ENCODE results near the gene SHH.

DNA sequence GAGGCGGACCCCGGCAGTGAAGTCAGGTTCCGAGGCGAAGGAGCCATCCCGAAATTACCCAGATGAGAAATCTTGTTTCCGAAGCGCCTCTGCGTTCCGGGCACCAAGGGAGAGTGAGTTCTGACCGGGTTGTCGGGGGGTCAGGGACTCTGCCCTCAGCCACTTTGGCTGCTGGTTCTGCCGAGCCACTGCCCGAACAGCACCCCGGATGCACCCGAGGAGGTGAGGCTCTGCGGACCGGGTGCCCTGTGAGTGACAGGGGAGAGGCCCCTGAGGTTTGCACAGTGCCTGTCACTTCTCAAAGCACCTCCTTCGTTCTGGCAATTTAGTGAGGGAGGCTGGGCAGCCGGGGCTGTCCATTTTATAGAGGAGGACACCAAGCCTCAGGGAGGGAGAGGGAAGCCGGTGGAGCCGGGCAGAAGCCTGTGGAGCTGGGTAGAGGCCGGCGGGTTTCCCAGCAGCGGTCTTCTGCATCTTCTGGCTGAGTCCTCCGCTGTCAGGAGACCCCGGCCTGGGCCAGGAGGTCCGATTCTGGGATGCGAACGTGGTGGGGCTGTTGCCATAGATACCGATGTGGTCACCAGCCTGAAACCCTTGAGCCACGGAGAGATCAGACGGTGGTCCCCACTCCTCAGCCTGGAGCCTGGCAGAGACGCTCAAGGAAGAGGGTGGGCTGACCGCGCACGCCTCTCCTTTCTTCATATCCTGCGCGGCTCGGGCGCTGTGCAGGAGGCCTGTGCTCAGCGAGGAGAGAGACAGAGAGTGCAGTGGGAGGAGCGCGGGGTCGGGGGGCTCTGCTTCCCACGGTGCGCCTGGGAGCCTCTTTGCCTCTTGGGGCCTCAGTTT lies 18.9 kb upstream of the SHH start:
- TF ChIP-seq ARNTL (CRISPR knock-in tag; IDR thresholded peaks at IDR 0.05; ENCODE audit: borderline replicate concordance, low read depth) (no peak), RARB (CRISPR knock-in tag; IDR thresholded peaks at IDR 0.05) (no peak), ZNF8 (CRISPR knock-in tag; IDR thresholded peaks at IDR 0.05) (no peak), SNAI2 (CRISPR knock-in tag; IDR thresholded peaks at IDR 0.05) (no peak), GLIS3 (CRISPR knock-in tag; IDR thresholded peaks at IDR 0.05) (no peak), CREB5 (CRISPR knock-in tag; IDR thresholded peaks at IDR 0.05; ENCODE audit: low read depth) (no peak), ZFP3 (CRISPR knock-in tag; IDR thresholded peaks at IDR 0.05) (no peak), ZNF70 (CRISPR knock-in tag; IDR thresholded peaks at IDR 0.05) (no peak)
- TF ChIP-seq, protein P1, sequence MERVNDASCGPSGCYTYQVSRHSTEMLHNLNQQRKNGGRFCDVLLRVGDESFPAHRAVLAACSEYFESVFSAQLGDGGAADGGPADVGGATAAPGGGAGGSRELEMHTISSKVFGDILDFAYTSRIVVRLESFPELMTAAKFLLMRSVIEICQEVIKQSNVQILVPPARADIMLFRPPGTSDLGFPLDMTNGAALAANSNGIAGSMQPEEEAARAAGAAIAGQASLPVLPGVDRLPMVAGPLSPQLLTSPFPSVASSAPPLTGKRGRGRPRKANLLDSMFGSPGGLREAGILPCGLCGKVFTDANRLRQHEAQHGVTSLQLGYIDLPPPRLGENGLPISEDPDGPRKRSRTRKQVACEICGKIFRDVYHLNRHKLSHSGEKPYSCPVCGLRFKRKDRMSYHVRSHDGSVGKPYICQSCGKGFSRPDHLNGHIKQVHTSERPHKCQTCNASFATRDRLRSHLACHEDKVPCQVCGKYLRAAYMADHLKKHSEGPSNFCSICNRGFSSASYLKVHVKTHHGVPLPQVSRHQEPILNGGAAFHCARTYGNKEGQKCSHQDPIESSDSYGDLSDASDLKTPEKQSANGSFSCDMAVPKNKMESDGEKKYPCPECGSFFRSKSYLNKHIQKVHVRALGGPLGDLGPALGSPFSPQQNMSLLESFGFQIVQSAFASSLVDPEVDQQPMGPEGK (CRISPR knock-in tag; IDR thresholded peaks at IDR 0.05; ENCODE audit: borderline replicate concordance) = no peak

All from SK-N-SH treated with all-trans-retinoic acid at 6 μM for 48 hours (cell line).